GM23338 (cell line): ENCODE results near the gene STX8. TPM values are rescaled to one million over a fixed set of nuclear protein-coding genes. Genes with fewer than 3 reads are reported as not detected.

Experiments used
- ATAC-seq: fragments of 200-7000 bp; cut with Tn5 transposase; 3 replicates; pipeline ENCODE4 v1.9.1; 2020
- DNase-seq: peaks from one replicate; pipeline ENCODE4 v3.0.0-alpha.2; 2015; ENCODE audit warnings: low spot score
- H2AFZ ChIP-seq: fragments of 200-600 bp; sonication (generic); 2 replicates; pipeline ENCODE4 v1.8.0; 2016; ENCODE audit warnings: antibody characterized with exemption, mild to moderate bottlenecking, moderate library complexity
- H3F3A ChIP-seq: fragments of 200-600 bp; sonication (generic); replicated peaks from 2 replicates; pipeline ENCODE4 v1.8.0; 2017; ENCODE audit warnings: antibody characterized with exemption, mixed run types, low read depth
- H3K27ac ChIP-seq: fragments of 200-600 bp; sonication (generic); 2 replicates; pipeline ENCODE4 v1.6.1; 2016; ENCODE audit warnings: low read depth
- H3K27me3 ChIP-seq: fragments of 200-600 bp; sonication (generic); 2 replicates; pipeline ENCODE4 v1.8.0; 2016; ENCODE audit warnings: mild to moderate bottlenecking, mixed run types, moderate library complexity; ENCODE audit not compliant: insufficient read depth
- H3K36me3 ChIP-seq: fragments of 200-600 bp; sonication (generic); 2 replicates; pipeline ENCODE4 v1.8.0; 2016; ENCODE audit warnings: mild to moderate bottlenecking; ENCODE audit not compliant: insufficient read depth
- H3K4me1 ChIP-seq: fragments of 200-600 bp; sonication (generic); 2 replicates; pipeline ENCODE4 v1.8.0; 2016; ENCODE audit warnings: mild to moderate bottlenecking, moderate library complexity; ENCODE audit not compliant: insufficient read depth
- H3K4me2 ChIP-seq: fragments of 200-600 bp; sonication (generic); 2 replicates; pipeline ENCODE4 v1.7.1; 2017; ENCODE audit warnings: mixed run types
- H3K4me3 ChIP-seq: fragments of 200-600 bp; sonication (generic); 2 replicates; pipeline ENCODE4 v1.6.1; 2016; ENCODE audit warnings: mixed run types
- H3K79me2 ChIP-seq: fragments of 200-600 bp; sonication (generic); replicated peaks from 2 replicates; pipeline ENCODE4 v1.8.0; 2017; ENCODE audit warnings: mild to moderate bottlenecking; ENCODE audit not compliant: insufficient read depth
- H3K9me2 ChIP-seq: fragments of 200-600 bp; sonication (generic); 2 replicates; pipeline ENCODE4 v1.8.0; 2017; ENCODE audit not compliant: insufficient read depth
- H4K20me1 ChIP-seq: fragments of 200-600 bp; sonication (generic); replicated peaks from 2 replicates; pipeline ENCODE4 v1.8.0; 2017; ENCODE audit warnings: mild to moderate bottlenecking; ENCODE audit not compliant: insufficient read depth
- H3K27ac Mint-ChIP-seq: 2 replicates; pipeline ENCODE4 v1.8.0; 2020; ENCODE audit warnings: inconsistent platforms, mild to moderate bottlenecking, moderate library complexity, mixed read lengths
- H3K27me3 Mint-ChIP-seq: 3 replicates; pipeline ENCODE4 v1.8.0; 2022; ENCODE audit warnings: low read depth, mild to moderate bottlenecking, moderate library complexity, mixed read lengths, inconsistent platforms; ENCODE audit not compliant: insufficient read depth, poor library complexity
- H3K36me3 Mint-ChIP-seq: 3 replicates; pipeline ENCODE4 v1.8.0; 2021; ENCODE audit warnings: low read depth, mild to moderate bottlenecking, inconsistent platforms, moderate library complexity, mixed read lengths
- H3K4me1 Mint-ChIP-seq: 3 replicates; pipeline ENCODE4 v1.8.0; 2020; ENCODE audit warnings: mild to moderate bottlenecking, inconsistent platforms, mixed read lengths
- H3K4me3 Mint-ChIP-seq: 3 replicates; pipeline ENCODE4 v1.8.0; 2021; ENCODE audit warnings: moderate library complexity, mild to moderate bottlenecking, inconsistent platforms, mixed read lengths
- H3K9me3 Mint-ChIP-seq: 3 replicates; pipeline ENCODE4 v1.8.0; 2020; ENCODE audit warnings: moderate library complexity, mild to moderate bottlenecking, inconsistent platforms, mixed read lengths
- CTCF ChIP-seq, 2 experiments: fragments of 200-600 bp in 1 of 2; sonication (generic) in 1 of 2; conservative IDR thresholded peaks; 2 replicates each; pipeline versions ENCODE4 v1.5.1 to v1.6.1; 2016 to 2017; ENCODE audit warnings: antibody characterized with exemption in 2 of 2, low read depth in 2 of 2, mild to moderate bottlenecking in 2 of 2, moderate library complexity in 1 of 2
- ETS1 ChIP-seq: IDR thresholded peaks from 2 replicates; pipeline ENCODE4 v1.6.1; 2016; ENCODE audit warnings: antibody characterized with exemption
- EZH2 ChIP-seq: fragments of 200-600 bp; sonication (generic); IDR thresholded peaks from one replicate; pipeline ENCODE4 v1.8.0; 2017; ENCODE audit warnings: antibody characterized with exemption, mild to moderate bottlenecking, low read depth; ENCODE audit not compliant: unreplicated experiment
- JUNB ChIP-seq: IDR thresholded peaks from one replicate; pipeline ENCODE4 v1.6.1; 2016; ENCODE audit warnings: antibody characterized with exemption; ENCODE audit not compliant: unreplicated experiment
- NANOG ChIP-seq: IDR thresholded peaks from 2 replicates; pipeline ENCODE4 v1.6.1; 2016; ENCODE audit warnings: antibody characterized with exemption, borderline replicate concordance
- REST ChIP-seq: IDR thresholded peaks from one replicate; pipeline ENCODE4 v1.6.1; 2018; ENCODE audit warnings: antibody characterized with exemption; ENCODE audit not compliant: unreplicated experiment
- STAT1 ChIP-seq: IDR thresholded peaks from one replicate; pipeline ENCODE4 v1.6.1; 2016; ENCODE audit warnings: antibody characterized with exemption; ENCODE audit not compliant: unreplicated experiment
- ZNF114 ChIP-seq: fragments of 250-450 bp; sonication (Bioruptor Pico); IDR thresholded peaks from 2 replicates; pipeline ENCODE4 v1.5.0; 2020; ENCODE audit warnings: mild to moderate bottlenecking, moderate library complexity
- polyA plus RNA-seq: library from polyadenylated mRNA; unstranded; fragments of >200 nt; fragmentation: Nextera tagmentation; extraction: Ambion mirVana; gene quantifications from 2 replicates; pipeline ENCODE4 v1.2.1, GENCODE V29; 2016
- total RNA-seq: library from RNA; depleted of rRNA; stranded (reverse); fragments of >200 nt; shearing (Covaris generic); gene quantifications from 2 replicates; pipeline ENCODE4 v1.2.3, GENCODE V29; 2014

STX8 gene
- total and polyA plus RNA-seq, 2 experiments from 2014 or later: 59.4 to 82.3 TPM

GRCh38 chr17:9331279-9332131 is 244.1 kb downstream of the STX8 start:
- no peak overlapping the region for H3K27ac Mint-ChIP-seq
- ATAC-seq: no peak
- H3K4me2 ChIP-seq: peak overlapping the region; percentile 70
- H3K4me1 ChIP-seq: peaks cover 36% of the 10 kb centered on the region
- H3K79me2 ChIP-seq: no peaks in the 10 kb centered on the region
- H3K9me3 Mint-ChIP-seq: peaks cover 19% of the 10 kb centered on the region
- H3K27me3 Mint-ChIP-seq: peaks cover 19% of the 10 kb centered on the region
- no peak overlapping the region; the same call in 1 of the 2 replicates for H3K27ac ChIP-seq
- no peaks in the 10 kb centered on the region for H3K27me3 ChIP-seq
- peak overlapping the region; percentile 46 for H3K4me3 Mint-ChIP-seq
- H3K36me3 ChIP-seq: peaks cover 13% of the 10 kb centered on the region
- TF ChIP-seq JUNB: no peak
- no peak for TF ChIP-seq STAT1
- TF ChIP-seq NANOG: no peak
- no peak for TF ChIP-seq ETS1
- TF ChIP-seq ZNF114 (CRISPR knock-in tag): no peak
- TF ChIP-seq REST: no peak
- TF ChIP-seq EZH2: no peak
- H3K36me3 Mint-ChIP-seq: peaks cover 18% of the 10 kb centered on the region
- H2AFZ ChIP-seq: peak overlapping the region; percentile 14; the same call in 1 of the 2 replicates
- H3K4me3 ChIP-seq: peak overlapping the region; percentile 24; the same call in 1 of the 2 replicates
- no peak for DNase-seq
- peaks cover 32% of the 10 kb centered on the region for H3K4me1 Mint-ChIP-seq
- no peaks in the 10 kb centered on the region; the same call in 1 of the 2 replicates for H3F3A ChIP-seq
- H4K20me1 ChIP-seq: no peaks in the 10 kb centered on the region
- H3K9me2 ChIP-seq: 0 out of 2 replicates have a peak, but pooled peaks cover 2% of the 10 kb centered on the region

GRCh38 chr17:9330611-9331271 is 244.9 kb downstream of the STX8 start:
- Histone ChIP-seq H3K4me2 (peak overlapping the region; percentile 70), H4K20me1 (no peaks in the 10 kb centered on the region), H2AFZ (no peak overlapping the region), H3K9me2 (0 out of 2 replicates have a peak, but pooled peaks cover 2% of the 10 kb centered on the region), H3K36me3 (peaks cover 12% of the 10 kb centered on the region), H3K27me3 (no peaks in the 10 kb centered on the region), H3K79me2 (no peaks in the 10 kb centered on the region), H3F3A (no peaks in the 10 kb centered on the region; the same call in 1 of the 2 replicates), H3K27ac (no peak overlapping the region; the same call in 1 of the 2 replicates), H3K4me1 (peaks cover 36% of the 10 kb centered on the region), H3K4me3 (peak overlapping the region; percentile 22; the same call in 1 of the 2 replicates)
- peak; percentile 18 for DNase-seq
- Mint-ChIP-seq H3K4me1 (peaks cover 32% of the 10 kb centered on the region), H3K9me3 (peaks cover 17% of the 10 kb centered on the region), H3K4me3 (peak overlapping the region; percentile 32; the same call in 2 of the 3 replicates), H3K27me3 (peaks cover 16% of the 10 kb centered on the region), H3K27ac (peak overlapping the region; percentile 55), H3K36me3 (peaks cover 16% of the 10 kb centered on the region)
- peak; percentile 43 for ATAC-seq
- TF ChIP-seq REST (no peak), CTCF (conservative IDR thresholded peaks at IDR 0.05; ENCODE audit: low read depth in 2 of 2) (peak in 1 of 2 experiments; percentile 1; a peak in 1 of 4 replicates)
